DOHH2 (cell line): ENCODE measurements around the gene ENSA.

Experiments
- EZH2phosphoT487 ChIP-seq: fragments of 200-600 bp; sonication (generic); IDR thresholded peaks from 2 replicates; pipeline ENCODE4 v1.6.1; 2017; ENCODE audit warnings: borderline replicate concordance, mild to moderate bottlenecking, antibody characterized with exemption, low read length, moderate library complexity, mixed read lengths
- TF ChIP-seq, protein P1 (sequence below): fragments of 200-600 bp; sonication (generic); IDR thresholded peaks from one replicate; pipeline ENCODE4 v1.5.1; 2014; ENCODE audit warnings: antibody characterized with exemption, mild to moderate bottlenecking, low read depth, low read length; ENCODE audit not compliant: poor library complexity, severe bottlenecking

DNA sequence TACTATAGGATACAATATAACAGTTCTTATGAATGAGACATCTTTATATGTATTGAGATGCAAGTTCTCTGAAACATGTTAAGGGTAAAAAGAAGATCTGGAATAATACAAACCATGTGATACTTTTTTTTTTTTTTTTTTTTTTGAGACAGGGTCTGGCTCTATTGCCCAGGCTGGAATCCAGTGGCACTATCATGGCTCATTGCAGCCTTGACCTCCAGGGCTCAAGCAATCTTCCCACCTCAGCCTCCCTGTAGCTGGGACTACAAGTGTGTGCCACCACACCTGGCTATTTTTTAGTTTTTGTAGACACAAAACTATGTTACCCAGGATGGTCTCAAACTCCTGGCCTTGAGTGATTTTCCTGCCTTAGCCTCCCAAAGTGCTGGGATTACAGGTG, 27.9 kb downstream of the ENSA start:
- TF ChIP-seq, protein P1, sequence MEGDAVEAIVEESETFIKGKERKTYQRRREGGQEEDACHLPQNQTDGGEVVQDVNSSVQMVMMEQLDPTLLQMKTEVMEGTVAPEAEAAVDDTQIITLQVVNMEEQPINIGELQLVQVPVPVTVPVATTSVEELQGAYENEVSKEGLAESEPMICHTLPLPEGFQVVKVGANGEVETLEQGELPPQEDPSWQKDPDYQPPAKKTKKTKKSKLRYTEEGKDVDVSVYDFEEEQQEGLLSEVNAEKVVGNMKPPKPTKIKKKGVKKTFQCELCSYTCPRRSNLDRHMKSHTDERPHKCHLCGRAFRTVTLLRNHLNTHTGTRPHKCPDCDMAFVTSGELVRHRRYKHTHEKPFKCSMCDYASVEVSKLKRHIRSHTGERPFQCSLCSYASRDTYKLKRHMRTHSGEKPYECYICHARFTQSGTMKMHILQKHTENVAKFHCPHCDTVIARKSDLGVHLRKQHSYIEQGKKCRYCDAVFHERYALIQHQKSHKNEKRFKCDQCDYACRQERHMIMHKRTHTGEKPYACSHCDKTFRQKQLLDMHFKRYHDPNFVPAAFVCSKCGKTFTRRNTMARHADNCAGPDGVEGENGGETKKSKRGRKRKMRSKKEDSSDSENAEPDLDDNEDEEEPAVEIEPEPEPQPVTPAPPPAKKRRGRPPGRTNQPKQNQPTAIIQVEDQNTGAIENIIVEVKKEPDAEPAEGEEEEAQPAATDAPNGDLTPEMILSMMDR, result no peak
- no peak for TF ChIP-seq EZH2phosphoT487
